ENCODE data around the gene ATP8B4. TPM values are rescaled to one million over a fixed set of nuclear protein-coding genes. Genes with fewer than 3 reads are reported as not detected.

Gene ATP8B4
- total RNA-seq, 2 experiments from 2014 or later = 0.31 TPM; not detected in 1

- H3K9me3 ChIP-seq (ENCODE audit: control insufficient read depth in 1 of 2, insufficient read depth in 1 of 2, low read length in 2 of 2) = no peaks in the 10 kb centered on the region
Measured at GRCh38 chr15:49848282-49848724, 270.7 kb downstream of the ATP8B4 start.

GRCh38 chr15:49847423-49848281 lies 271.4 kb downstream of the ATP8B4 start:
- no peak for DNase-seq
- TF ChIP-seq, protein P1, sequence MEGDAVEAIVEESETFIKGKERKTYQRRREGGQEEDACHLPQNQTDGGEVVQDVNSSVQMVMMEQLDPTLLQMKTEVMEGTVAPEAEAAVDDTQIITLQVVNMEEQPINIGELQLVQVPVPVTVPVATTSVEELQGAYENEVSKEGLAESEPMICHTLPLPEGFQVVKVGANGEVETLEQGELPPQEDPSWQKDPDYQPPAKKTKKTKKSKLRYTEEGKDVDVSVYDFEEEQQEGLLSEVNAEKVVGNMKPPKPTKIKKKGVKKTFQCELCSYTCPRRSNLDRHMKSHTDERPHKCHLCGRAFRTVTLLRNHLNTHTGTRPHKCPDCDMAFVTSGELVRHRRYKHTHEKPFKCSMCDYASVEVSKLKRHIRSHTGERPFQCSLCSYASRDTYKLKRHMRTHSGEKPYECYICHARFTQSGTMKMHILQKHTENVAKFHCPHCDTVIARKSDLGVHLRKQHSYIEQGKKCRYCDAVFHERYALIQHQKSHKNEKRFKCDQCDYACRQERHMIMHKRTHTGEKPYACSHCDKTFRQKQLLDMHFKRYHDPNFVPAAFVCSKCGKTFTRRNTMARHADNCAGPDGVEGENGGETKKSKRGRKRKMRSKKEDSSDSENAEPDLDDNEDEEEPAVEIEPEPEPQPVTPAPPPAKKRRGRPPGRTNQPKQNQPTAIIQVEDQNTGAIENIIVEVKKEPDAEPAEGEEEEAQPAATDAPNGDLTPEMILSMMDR (IDR thresholded peaks at IDR 0.05) = no peak
- CTCF ChIA-PET = no interaction called here
- Mint-ChIP-seq H3K27ac (no peak overlapping the region), H3K27me3 (no peaks in the 10 kb centered on the region), H3K36me3 (ENCODE audit: low read depth) (no peaks in the 10 kb centered on the region), H3K9me3 (peaks cover under 1% of the 10 kb centered on the region), H3K4me3 (no peak overlapping the region), H3K4me1 (ENCODE audit: low read depth) (no peaks in the 10 kb centered on the region)
- no peak overlapping the region for H3K27ac ChIP-seq (ENCODE audit: low read depth in 1 of 2, low read length in 2 of 2)
- POLR2A ChIA-PET = no interaction called here
- intact Hi-C loops (cut with DNase I, micrococcal nuclease) = no loop called here
- H3K4me1 ChIP-seq (ENCODE audit: insufficient read depth, low read length) = no peaks in the 10 kb centered on the region
- H3K9me3 ChIP-seq (ENCODE audit: control insufficient read depth in 1 of 2, insufficient read depth in 1 of 2, low read length in 2 of 2) = no peaks in the 10 kb centered on the region
- H3K27me3 ChIP-seq (ENCODE audit: control insufficient read depth in 1 of 2, insufficient read depth in 2 of 2, low read length in 2 of 2) = no peaks in the 10 kb centered on the region
- H3K36me3 ChIP-seq (ENCODE audit: insufficient read depth, low read length) = no peaks in the 10 kb centered on the region
- no peak for ATAC-seq (ENCODE audit: poor library complexity)
- H3K4me3 ChIP-seq (ENCODE audit: low read length) = no peak overlapping the region

More at GRCh38 chr15:49848282-49848724, 270.7 kb downstream of the ATP8B4 start:
- Mint-ChIP-seq H3K4me3 (no peak overlapping the region), H3K27me3 (no peaks in the 10 kb centered on the region), H3K36me3 (ENCODE audit: low read depth) (no peaks in the 10 kb centered on the region), H3K9me3 (no peaks in the 10 kb centered on the region), H3K27ac (no peak overlapping the region), H3K4me1 (ENCODE audit: low read depth) (no peaks in the 10 kb centered on the region)
- no peaks in the 10 kb centered on the region for H3K27me3 ChIP-seq (ENCODE audit: control insufficient read depth in 1 of 2, insufficient read depth in 2 of 2, low read length in 2 of 2)
- ATAC-seq (ENCODE audit: poor library complexity) = no peak
- CTCF ChIA-PET = no interaction called here
- POLR2A ChIA-PET = no interaction called here
- intact Hi-C loops (cut with DNase I, micrococcal nuclease) = no loop called here
- no peak overlapping the region for H3K4me3 ChIP-seq (ENCODE audit: low read length)
- no peak overlapping the region for H3K27ac ChIP-seq (ENCODE audit: low read depth in 1 of 2, low read length in 2 of 2)
- no peaks in the 10 kb centered on the region for H3K36me3 ChIP-seq (ENCODE audit: insufficient read depth, low read length)
- TF ChIP-seq, protein P1 (IDR thresholded peaks at IDR 0.05) = no peak
- no peaks in the 10 kb centered on the region for H3K4me1 ChIP-seq (ENCODE audit: insufficient read depth, low read length)
- no peak for DNase-seq

DNA sequence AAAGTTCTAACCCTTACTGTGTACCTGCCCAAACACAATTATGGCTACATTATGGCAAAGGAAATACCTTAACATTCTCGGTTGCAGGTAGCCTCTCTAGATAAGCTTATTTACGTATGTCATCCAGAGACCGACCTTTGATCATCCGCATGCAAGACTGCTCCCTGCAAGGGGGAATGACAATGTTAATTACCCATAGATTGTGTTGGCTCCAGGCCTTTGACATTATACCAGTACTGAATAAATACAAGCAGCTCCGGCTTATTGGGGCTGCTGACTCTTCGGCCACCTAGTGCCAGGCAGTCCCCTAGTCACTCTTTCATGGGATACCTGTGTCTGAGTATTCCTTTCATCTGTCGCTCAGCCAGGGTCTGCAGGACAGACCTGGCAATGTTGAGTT lies 274.6 kb downstream of the ATP8B4 start:
- intact Hi-C loops (cut with DNase I, micrococcal nuclease) = no loop called here

More for the DNA sequence above, 274.6 kb downstream of the ATP8B4 start:
- Histone ChIP-seq H3K4me1 (ENCODE audit: insufficient read depth, low read length) (no peaks in the 10 kb centered on the region), H3K9me3 (ENCODE audit: control insufficient read depth in 1 of 2, insufficient read depth in 1 of 2, low read length in 2 of 2) (peaks cover 0 to 8% of the 10 kb centered on the region in 2 experiments), H3K27me3 (ENCODE audit: control insufficient read depth in 1 of 2, insufficient read depth in 2 of 2, low read length in 2 of 2) (no peaks in the 10 kb centered on the region), H3K27ac (ENCODE audit: low read depth in 1 of 2, low read length in 2 of 2) (no peak overlapping the region), H3K4me3 (ENCODE audit: low read length) (no peak overlapping the region), H3K36me3 (ENCODE audit: insufficient read depth, low read length) (no peaks in the 10 kb centered on the region)
- no peaks in the 10 kb centered on the region for H3K36me3 Mint-ChIP-seq (ENCODE audit: low read depth)
- peaks cover 5% of the 10 kb centered on the region for H3K27me3 Mint-ChIP-seq
- DNase-seq (no peak), ATAC-seq (ENCODE audit: poor library complexity) (no peak)
- no peak overlapping the region for H3K27ac Mint-ChIP-seq
- H3K4me3 Mint-ChIP-seq = no peak overlapping the region
- peaks cover 11% of the 10 kb centered on the region for H3K9me3 Mint-ChIP-seq
- CTCF ChIA-PET = no interaction called here
- no peaks in the 10 kb centered on the region for H3K4me1 Mint-ChIP-seq (ENCODE audit: low read depth)
- TF ChIP-seq, protein P1 (IDR thresholded peaks at IDR 0.05) = no peak
- POLR2A ChIA-PET = no interaction called here

Data from CD4-positive, alpha-beta T cell (primary cell).